K562 (cell line): Measurements from ENCODE around the gene DMAC2L. TPM values are rescaled to one million over a fixed set of nuclear protein-coding genes. Genes with fewer than 3 reads are reported as not detected.

Experiments used
- ATF1 ChIP-seq, 2 experiments: fragments of 450-650 bp in 1 of 2; IDR thresholded peaks; 2 replicates each; pipeline ENCODE4 v1.6.1; 2016; ENCODE audit warnings: missing compliant biosample characterization in 1 of 2, missing genetic modification characterization in 1 of 2
- CEBPG ChIP-seq, 3 experiments: fragments of 200-800 bp in 1 of 3; sonication (Bioruptor generic) in 1 of 3; sonication (generic) in 1 of 3; formaldehyde crosslinking in 1 of 3; IDR thresholded peaks in 2 of 3; conservative IDR thresholded peaks in 1 of 3; 2 replicates each; pipeline versions ENCODE4 v1.6.1 to v1.8.0; 2016 to 2022; ENCODE audit warnings: missing compliant biosample characterization in 2 of 3, missing genetic modification characterization in 2 of 3, mild to moderate bottlenecking in 1 of 3, missing genetic modification reagents in 1 of 3
- CHD1 ChIP-seq: fragments of 200-600 bp; sonication (generic); IDR thresholded peaks from one replicate; pipeline ENCODE4 v1.6.1; 2012; ENCODE audit warnings: mild to moderate bottlenecking, moderate library complexity, low read length, inconsistent platforms
- CREM ChIP-seq: IDR thresholded peaks from 2 replicates; pipeline ENCODE4 v1.6.1; 2014; ENCODE audit warnings: antibody characterized with exemption, low read depth
- EWSR1 ChIP-seq: fragments of 450-650 bp; IDR thresholded peaks from 2 replicates; pipeline ENCODE4 v1.6.1; 2018; ENCODE audit warnings: borderline replicate concordance, mild to moderate bottlenecking, low read depth, moderate library complexity; ENCODE audit not compliant: partially characterized antibody
- GABPB1 ChIP-seq: sonication (generic); formaldehyde crosslinking; IDR thresholded peaks from 2 replicates; pipeline ENCODE4 v1.8.0; 2022; ENCODE audit warnings: mild to moderate bottlenecking, missing genetic modification reagents
- MYNN ChIP-seq, 2 experiments: sonication (generic); formaldehyde crosslinking in 1 of 2; IDR thresholded peaks; 2 replicates each; pipeline versions ENCODE4 v1.5.0 to v1.6.1; 2016 to 2020; ENCODE audit warnings: antibody characterized with exemption in 1 of 2, missing genetic modification reagents in 1 of 2
- NELFE ChIP-seq: IDR thresholded peaks from 2 replicates; pipeline ENCODE4 v1.6.1; 2011; ENCODE audit warnings: mild to moderate bottlenecking; ENCODE audit not compliant: insufficient read depth, insufficient read length
- NFE2 ChIP-seq: IDR thresholded peaks from 2 replicates; pipeline ENCODE4 v1.6.1; 2014; ENCODE audit warnings: antibody characterized with exemption, low read depth
- PML ChIP-seq: IDR thresholded peaks from 2 replicates; pipeline ENCODE4 v1.6.1; 2012; ENCODE audit warnings: low read length, inconsistent platforms
- RCOR1 ChIP-seq, 2 experiments: IDR thresholded peaks; 2 replicates each; pipeline ENCODE4 v1.6.1; 2012; ENCODE audit warnings: low read depth in 2 of 2, low read length in 2 of 2, borderline replicate concordance in 1 of 2, improper control_type of control experiment in 1 of 2
- TAL1 ChIP-seq: fragments of 450-650 bp; IDR thresholded peaks from 2 replicates; pipeline ENCODE4 v1.6.1; 2016; ENCODE audit warnings: mild to moderate bottlenecking
- TCF3 ChIP-seq: sonication (generic); formaldehyde crosslinking; IDR thresholded peaks from 2 replicates; pipeline ENCODE4 v1.4.0; 2020; ENCODE audit warnings: mild to moderate bottlenecking, missing genetic modification reagents
- TEAD4 ChIP-seq, 2 experiments: sonication (generic) in 1 of 2; formaldehyde crosslinking in 1 of 2; IDR thresholded peaks; 2 replicates each; pipeline versions ENCODE4 v1.6.1 to v1.8.0; 2012 to 2022; ENCODE audit warnings: borderline replicate concordance in 1 of 2, inconsistent platforms in 1 of 2, low read length in 1 of 2, mild to moderate bottlenecking in 1 of 2, missing genetic modification reagents in 1 of 2
- ZFP1 ChIP-seq: fragments of 450-650 bp; formaldehyde crosslinking; IDR thresholded peaks from 2 replicates; pipeline ENCODE4 v1.4.0; 2020; ENCODE audit warnings: mild to moderate bottlenecking, mixed read lengths
- ZNF316 ChIP-seq: fragments of 450-650 bp; IDR thresholded peaks from 2 replicates; pipeline ENCODE4 v1.6.1; 2016
- ZNF384 ChIP-seq: IDR thresholded peaks from 2 replicates; pipeline ENCODE4 v1.6.1; 2012; ENCODE audit warnings: low read depth, low read length, improper control_type of control experiment
- polyA plus RNA-seq, 8 experiments: library from polyadenylated mRNA; depleted of rRNA in 4 of 8; stranded (reverse) in 5 of 8; unstranded in 3 of 8; fragments of >200 nt; fragmentation: Nextera tagmentation in 2 of 8; fragmentation: Illumina TruSeq in 1 of 8; extraction: Ambion mirVana in 2 of 8; extraction: Trizol in 1 of 8; gene quantifications; 2 replicates each; pipeline versions ENCODE4 v1.2.1 to v1.2.3, GENCODE V29; 2011 to 2014; ENCODE audit warnings: inconsistent platforms in 1 of 8, missing spikeins in 1 of 8
- total RNA-seq, 7 experiments: library from RNA; depleted of rRNA in 6 of 7; stranded (reverse); fragments of >200 nt in 6 of 7; fragmentation: Illumina TruSeq in 2 of 7; extraction: Trizol in 2 of 7; gene quantifications; 2 replicates each; pipeline versions ENCODE4 v1.2.1 to v1.2.3, GENCODE V29; 2011 to 2021; ENCODE audit warnings: low replicate concordance in 1 of 7

The DMAC2L gene
- total and polyA plus RNA-seq, 9 of the 15 experiments (the other 6 are each of a cell fraction or from before 2014, with no cell fraction given): 4.0 to 37.2 (median 9.3) TPM

- TF ChIP-seq CEBPG (CRISPR knock-in tag; IDR thresholded peaks at IDR 0.05) (peak; percentile 93), CEBPG (tag; conservative IDR thresholded peaks at IDR 0.05 in 1 of 2, IDR thresholded peaks at IDR 0.05 in 1 of 2) (peak; percentile 87 to 94), ATF1 (CRISPR knock-in tag; IDR thresholded peaks at IDR 0.05) (no peak), ATF1 (tag; IDR thresholded peaks at IDR 0.05) (0 out of 2 replicates have a peak, but pooled peaks have one; percentile 9), RCOR1 (IDR thresholded peaks at IDR 0.05; ENCODE audit: borderline replicate concordance in 1 of 2, low read depth in 2 of 2, low read length in 2 of 2) (0 out of 4 replicates have a peak, but pooled peaks of 1 of the 2 experiments have one; percentile 18), TEAD4 (IDR thresholded peaks at IDR 0.05; ENCODE audit: low read length) (peak; percentile 79), TEAD4 (CRISPR knock-in tag; IDR thresholded peaks at IDR 0.05; ENCODE audit: borderline replicate concordance) (no peak), ZNF316 (peak; percentile 57; the same call in 1 of the 2 replicates), PML (peak; percentile 39; the same call in 1 of the 2 replicates), CHD1 (no peak), NELFE (no peak), EWSR1 (no peak), GABPB1 (CRISPR knock-in tag) (peak; percentile 29; the same call in 1 of the 2 replicates), ZNF384 (peak; percentile 77), NFE2 (0 out of 2 replicates have a peak, but pooled peaks have one; percentile 28), ZFP1 (CRISPR knock-in tag) (no peak), TCF3 (CRISPR knock-in tag) (peak; percentile 83), MYNN (IDR thresholded peaks at IDR 0.05) (no peak), MYNN (CRISPR knock-in tag; IDR thresholded peaks at IDR 0.05) (no peak), TAL1 (peak; percentile 58), CREM (peak; percentile 26; the same call in 1 of the 2 replicates)
- TF ChIP-seq, all 486 proteins: peak for 35
Observed at GRCh38 chr14:50303744-50304471, 8.2 kb upstream of the DMAC2L start (continued).
